Measurements from ENCODE around the gene CACNG5.

DNA sequence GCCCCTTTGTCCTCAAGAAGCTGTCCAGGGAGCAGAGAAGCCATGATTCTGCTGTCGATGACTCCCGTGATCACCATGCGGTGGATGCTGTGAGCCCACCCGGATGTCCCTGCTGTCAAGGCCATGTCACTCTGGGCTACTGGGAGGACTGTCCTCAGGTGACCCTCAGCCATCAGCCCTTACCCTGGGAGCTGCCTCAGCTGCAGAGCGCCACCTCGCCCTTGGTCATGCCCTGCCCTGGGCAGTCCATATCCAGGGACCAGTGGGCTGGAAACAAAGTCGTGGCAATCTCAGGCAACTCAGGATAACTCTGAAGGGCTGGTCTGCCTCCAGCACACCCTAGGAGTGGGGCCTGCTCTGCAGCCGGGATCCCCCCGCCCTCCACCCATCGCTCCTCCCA is 63.6 kb downstream of the CACNG5 start:
- TF ChIP-seq, protein P1, sequence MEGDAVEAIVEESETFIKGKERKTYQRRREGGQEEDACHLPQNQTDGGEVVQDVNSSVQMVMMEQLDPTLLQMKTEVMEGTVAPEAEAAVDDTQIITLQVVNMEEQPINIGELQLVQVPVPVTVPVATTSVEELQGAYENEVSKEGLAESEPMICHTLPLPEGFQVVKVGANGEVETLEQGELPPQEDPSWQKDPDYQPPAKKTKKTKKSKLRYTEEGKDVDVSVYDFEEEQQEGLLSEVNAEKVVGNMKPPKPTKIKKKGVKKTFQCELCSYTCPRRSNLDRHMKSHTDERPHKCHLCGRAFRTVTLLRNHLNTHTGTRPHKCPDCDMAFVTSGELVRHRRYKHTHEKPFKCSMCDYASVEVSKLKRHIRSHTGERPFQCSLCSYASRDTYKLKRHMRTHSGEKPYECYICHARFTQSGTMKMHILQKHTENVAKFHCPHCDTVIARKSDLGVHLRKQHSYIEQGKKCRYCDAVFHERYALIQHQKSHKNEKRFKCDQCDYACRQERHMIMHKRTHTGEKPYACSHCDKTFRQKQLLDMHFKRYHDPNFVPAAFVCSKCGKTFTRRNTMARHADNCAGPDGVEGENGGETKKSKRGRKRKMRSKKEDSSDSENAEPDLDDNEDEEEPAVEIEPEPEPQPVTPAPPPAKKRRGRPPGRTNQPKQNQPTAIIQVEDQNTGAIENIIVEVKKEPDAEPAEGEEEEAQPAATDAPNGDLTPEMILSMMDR (conservative IDR thresholded peaks at IDR 0.05; ENCODE audit: low read depth in 2 of 2) = no peak
- TF ChIP-seq EZH2phosphoT487 (IDR thresholded peaks at IDR 0.05; ENCODE audit: unreplicated experiment) = no peak

Data from GM23338 (cell line).